Body of pancreas (tissue), 4 donors: ENCODE data around the gene GRHPR.

ENCODE experiments used
- POLR2A ChIP-seq, 3 donors: fragments of 450-650 bp; IDR thresholded peaks; one replicate each; pipeline ENCODE4 v1.6.1; 2016; ENCODE audit warnings: antibody characterized with exemption in 3 of 3, mild to moderate bottlenecking in 2 of 3
- TF ChIP-seq, protein P1 (sequence below), 7 experiments: fragments of 450-650 bp in 4 of 7; fragments of 200-600 bp in 3 of 7; sonication (generic) in 3 of 7; IDR thresholded peaks; one replicate each; pipeline ENCODE4 v1.5.1; 2016 to 2019; ENCODE audit warnings: antibody characterized with exemption in 7 of 7

DNA sequence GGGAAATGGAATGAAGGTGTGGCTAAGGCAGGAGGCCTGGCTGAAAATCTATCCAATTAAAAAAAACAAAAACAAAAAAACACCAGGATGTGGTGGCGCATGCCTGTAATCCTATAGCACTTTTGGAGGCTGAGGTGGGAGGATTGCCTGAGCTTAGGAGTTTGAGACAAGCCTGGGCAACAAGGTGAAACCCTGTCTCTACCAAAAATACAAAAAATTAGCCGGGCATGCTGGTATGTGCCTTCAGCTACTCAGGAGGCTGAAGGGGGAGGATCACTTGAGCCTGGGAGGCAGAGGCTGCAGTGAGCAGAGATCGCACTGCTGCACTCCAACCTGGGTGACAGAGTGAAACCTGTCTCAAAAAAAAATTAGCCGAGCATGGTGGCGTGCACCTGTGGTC lies 21.1 kb downstream of the GRHPR start:
- TF ChIP-seq, protein P1, sequence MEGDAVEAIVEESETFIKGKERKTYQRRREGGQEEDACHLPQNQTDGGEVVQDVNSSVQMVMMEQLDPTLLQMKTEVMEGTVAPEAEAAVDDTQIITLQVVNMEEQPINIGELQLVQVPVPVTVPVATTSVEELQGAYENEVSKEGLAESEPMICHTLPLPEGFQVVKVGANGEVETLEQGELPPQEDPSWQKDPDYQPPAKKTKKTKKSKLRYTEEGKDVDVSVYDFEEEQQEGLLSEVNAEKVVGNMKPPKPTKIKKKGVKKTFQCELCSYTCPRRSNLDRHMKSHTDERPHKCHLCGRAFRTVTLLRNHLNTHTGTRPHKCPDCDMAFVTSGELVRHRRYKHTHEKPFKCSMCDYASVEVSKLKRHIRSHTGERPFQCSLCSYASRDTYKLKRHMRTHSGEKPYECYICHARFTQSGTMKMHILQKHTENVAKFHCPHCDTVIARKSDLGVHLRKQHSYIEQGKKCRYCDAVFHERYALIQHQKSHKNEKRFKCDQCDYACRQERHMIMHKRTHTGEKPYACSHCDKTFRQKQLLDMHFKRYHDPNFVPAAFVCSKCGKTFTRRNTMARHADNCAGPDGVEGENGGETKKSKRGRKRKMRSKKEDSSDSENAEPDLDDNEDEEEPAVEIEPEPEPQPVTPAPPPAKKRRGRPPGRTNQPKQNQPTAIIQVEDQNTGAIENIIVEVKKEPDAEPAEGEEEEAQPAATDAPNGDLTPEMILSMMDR (IDR thresholded peaks at IDR 0.05), result no peak
- no peak for TF ChIP-seq POLR2A (IDR thresholded peaks at IDR 0.05)
